K562 (cell line): ENCODE data around the gene SPOCK2. TPM values are rescaled to one million over a fixed set of nuclear protein-coding genes. Genes with fewer than 3 reads are reported as not detected.

ENCODE experiments used
- ATAC-seq: fragments of 200-7000 bp; cut with Tn5 transposase; 3 replicates; pipeline ENCODE4 v1.9.1; 2020; ENCODE audit warnings: moderate library complexity
- BruUV-seq: library from RNA; stranded (reverse); fragments of 400-500 nt; replicated peaks from 2 replicates; lab custom pipeline; 2021; lab: Mats Ljungman, UMichigan
- CTCF ChIA-PET: fragments of 300-600 bp; formaldehyde crosslinking; extraction: SDS; loops from one replicate; lab custom pipeline; 2021; ENCODE audit warnings: low intra/inter-chr PET ratio; lab: Yijun Ruan, JAX
- POLR2A ChIA-PET: fragments of 300-600, 350-650 bp; sonication (Branson Sonifier 250); formaldehyde crosslinking; extraction: SDS; loops from one replicate; lab custom pipeline; 2021; ENCODE audit warnings: antibody characterized with exemption, inconsistent platforms; lab: Yijun Ruan, JAX
- DNase-seq, 4 experiments: peaks; one replicate each; pipeline versions ENCODE4 v3.0.0 to v3.0.0-alpha.2; 2011 to 2018; ENCODE audit warnings: low spot score in 3 of 4, mixed read lengths in 3 of 4; ENCODE audit errors: extremely low read depth in 1 of 4
- FAIRE-seq: peaks from 2 replicates; lab custom pipeline; 2011; peaks lifted over from hg19 to GRCh38; lab: Jason Lieb, UNC
- H2AFZ ChIP-seq: 2 replicates; pipeline ENCODE4 v1.6.0; 2011; ENCODE audit warnings: low read depth, low read length, control low read depth, inconsistent platforms
- H3K27ac ChIP-seq: fragments of 200-600 bp; 3 replicates; pipeline ENCODE4 v1.8.0; 2011; ENCODE audit warnings: low read depth, mild to moderate bottlenecking, control low read depth, inconsistent platforms, low read length, moderate library complexity, mixed read lengths; ENCODE audit errors: extremely low read depth
- H3K27me3 ChIP-seq, 2 experiments: fragments of 300-600 bp in 1 of 2; 2 replicates in 1 of 2; 3 replicates in 1 of 2; pipeline versions ENCODE4 v1.6.0 to v1.8.0; 2011; ENCODE audit warnings: inconsistent platforms in 2 of 2, low read length in 2 of 2, mild to moderate bottlenecking in 1 of 2, mixed read lengths in 1 of 2, moderate library complexity in 1 of 2; ENCODE audit not compliant: control insufficient read depth in 2 of 2, insufficient read depth in 2 of 2
- H3K36me3 ChIP-seq: fragments of 300-600 bp; 3 replicates; pipeline ENCODE4 v1.8.0; 2011; ENCODE audit warnings: mild to moderate bottlenecking, low read length, inconsistent platforms; ENCODE audit not compliant: control insufficient read depth, insufficient read depth
- H3K4me1 ChIP-seq, 2 experiments: fragments of 200-600 bp in 1 of 2; replicated peaks in 1 of 2; 2 replicates in 1 of 2; 3 replicates in 1 of 2; pipeline versions ENCODE4 v1.5.1 to v1.8.0; 2011; ENCODE audit warnings: inconsistent platforms in 2 of 2, low read length in 2 of 2, mild to moderate bottlenecking in 1 of 2, mixed read lengths in 1 of 2, moderate library complexity in 1 of 2; ENCODE audit not compliant: control insufficient read depth in 2 of 2, insufficient read depth in 2 of 2
- H3K4me2 ChIP-seq: 2 replicates; pipeline ENCODE4 v1.6.1; 2011; ENCODE audit warnings: low read length, control low read depth, inconsistent platforms, mixed read lengths; ENCODE audit not compliant: insufficient read depth
- H3K4me3 ChIP-seq: fragments of 200-600 bp; sonication (generic), shearing (Covaris generic); 2 replicates; pipeline ENCODE4 v1.5.1; 2016; ENCODE audit warnings: control low read depth, inconsistent platforms
- H3K79me2 ChIP-seq: fragments of 200-600 bp; 3 replicates; pipeline ENCODE4 v1.8.0; 2011; ENCODE audit warnings: low read length, inconsistent platforms; ENCODE audit not compliant: control insufficient read depth, insufficient read depth
- H3K9ac ChIP-seq, 2 experiments: 2 replicates each; pipeline versions ENCODE4 v1.6.0 to v1.6.1; 2011; ENCODE audit warnings: low read depth in 2 of 2, low read length in 2 of 2, control low read depth in 1 of 2, inconsistent platforms in 1 of 2, mild to moderate bottlenecking in 1 of 2, mixed read lengths in 1 of 2; ENCODE audit not compliant: insufficient read depth in 1 of 2
- H3K9me1 ChIP-seq: one replicate; pipeline ENCODE4 v1.6.0; 2011; ENCODE audit warnings: inconsistent platforms, mild to moderate bottlenecking, low read length, moderate library complexity; ENCODE audit not compliant: control insufficient read depth, insufficient read depth
- H3K9me3 ChIP-seq: replicated peaks from 2 replicates; pipeline ENCODE4 v1.5.1; 2011; ENCODE audit warnings: low read depth, low read length, inconsistent platforms; ENCODE audit not compliant: control insufficient read depth, insufficient read depth
- H4K20me1 ChIP-seq: replicated peaks from 2 replicates; pipeline ENCODE4 v1.6.1; 2011; ENCODE audit warnings: low read length, inconsistent platforms, mixed read lengths; ENCODE audit not compliant: control insufficient read depth, insufficient read depth
- GABPA ChIP-seq: fragments of 200-800 bp; sonication (Bioruptor generic); conservative IDR thresholded peaks from 2 replicates; pipeline ENCODE4 v1.6.1; 2016; ENCODE audit warnings: low read depth, missing genetic modification characterization, missing compliant biosample characterization
- NR2C1 ChIP-seq, 2 experiments: fragments of 450-650 bp; IDR thresholded peaks; 2 replicates each; pipeline ENCODE4 v1.6.1; 2017; ENCODE audit warnings: mild to moderate bottlenecking in 2 of 2, antibody characterized with exemption in 1 of 2, inconsistent platforms in 1 of 2, missing compliant biosample characterization in 1 of 2, missing genetic modification characterization in 1 of 2
- SRSF1 ChIP-seq: fragments of 200-400 bp; formaldehyde crosslinking; IDR thresholded peaks from 2 replicates; pipeline ENCODE4 v1.6.1; 2017; ENCODE audit warnings: mild to moderate bottlenecking, low read depth, low read length, moderate library complexity
- WGBS: fragments of 100-300 bp; shearing (Covaris generic); methylation state at CpG from one replicate; pipeline ENCODE4 v1.1.6; 2016; ENCODE audit warnings: low coverage, mixed read lengths; ENCODE audit not compliant: insufficient coverage; ENCODE audit errors: missing lambda C conversion rate; 5-methylcytosine and 5-hydroxymethylcytosine counted together
- in situ Hi-C: fragments of 300-500 bp; cut with MboI; formaldehyde crosslinking; loops from 4 replicates; pipeline ENCODE4 v1.15.0; 2018; ENCODE audit warnings: inconsistent platforms, mixed read lengths
- intact Hi-C: fragments of 100-400 bp; cut with micrococcal nuclease; formaldehyde crosslinking; loops from 2 replicates; pipeline ENCODE4 v1.14.2; 2022
- polyA plus RNA-seq, 8 experiments: library from polyadenylated mRNA; depleted of rRNA in 4 of 8; stranded (reverse) in 5 of 8; unstranded in 3 of 8; fragments of >200 nt; fragmentation: Nextera tagmentation in 2 of 8; fragmentation: Illumina TruSeq in 1 of 8; extraction: Ambion mirVana in 2 of 8; extraction: Trizol in 1 of 8; gene quantifications; 2 replicates each; pipeline versions ENCODE4 v1.2.1 to v1.2.3, GENCODE V29; 2011 to 2014; ENCODE audit warnings: inconsistent platforms in 1 of 8, missing spikeins in 1 of 8
- total RNA-seq, 7 experiments: library from RNA; depleted of rRNA in 6 of 7; stranded (reverse); fragments of >200 nt in 6 of 7; fragmentation: Illumina TruSeq in 2 of 7; extraction: Trizol in 2 of 7; gene quantifications; 2 replicates each; pipeline versions ENCODE4 v1.2.1 to v1.2.3, GENCODE V29; 2011 to 2021; ENCODE audit warnings: low replicate concordance in 1 of 7
- TF ChIP-seq, protein P1 (sequence below), 2 experiments: fragments of 450-650 bp; conservative IDR thresholded peaks; 2 replicates each; pipeline ENCODE4 v1.6.1; 2017; ENCODE audit warnings: mild to moderate bottlenecking in 2 of 2, moderate library complexity in 2 of 2
- TF ChIP-seq, protein P2 (sequence below), 2 experiments: fragments of 450-650 bp in 1 of 2; sonication (generic) in 1 of 2; formaldehyde crosslinking in 1 of 2; IDR thresholded peaks; 2 replicates each; pipeline versions ENCODE4 v1.7.1 to v1.9.0; 2016 to 2022; ENCODE audit warnings: inconsistent platforms in 1 of 2, mild to moderate bottlenecking in 1 of 2, missing genetic modification reagents in 1 of 2
- TF ChIP-seq, protein P3 (sequence below): fragments of 450-650 bp; IDR thresholded peaks from 2 replicates; pipeline ENCODE4 v1.7.1; 2018; ENCODE audit warnings: mild to moderate bottlenecking, low read depth; ENCODE audit not compliant: partially characterized antibody

The SPOCK2 gene
- total and polyA plus RNA-seq, 9 of the 15 experiments (the other 6 are each of a cell fraction or from before 2014, with no cell fraction given): 0.04 to 0.86 (median 0.11) TPM; not detected in 2

DNA sequence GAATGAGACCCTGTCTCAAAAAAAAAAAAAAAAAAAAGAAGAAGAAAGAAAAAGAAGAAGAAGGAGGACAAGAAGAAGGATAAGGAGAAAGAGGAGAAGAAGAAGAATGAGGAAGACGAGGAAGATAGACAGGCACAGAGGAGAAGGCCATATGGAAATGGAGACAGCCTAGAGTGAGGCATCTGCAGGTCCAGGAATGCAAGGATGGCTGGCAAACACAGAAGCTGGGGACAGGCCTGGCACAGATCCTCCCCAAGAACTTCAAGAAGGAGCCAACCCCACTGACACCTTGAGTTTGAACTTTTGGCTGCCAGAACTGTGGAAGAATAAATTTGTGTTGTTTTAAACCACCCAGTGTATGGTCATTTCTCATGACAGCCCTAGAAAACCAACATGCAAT, 38.9 kb downstream of the SPOCK2 start:
- 0% methylated on average over 1 of the region's 1 CpG for WGBS
- peaks cover 9% of the 10 kb centered on the region for H3K9me3 ChIP-seq
- no peak overlapping the region for H3K9ac ChIP-seq
- H3K4me2 ChIP-seq: no peak overlapping the region
- FAIRE-seq (no peak), DNase-seq (no peak), ATAC-seq (no peak)
- H3K36me3 ChIP-seq: no peaks in the 10 kb centered on the region
- in situ Hi-C loops: loop anchor here (5.0 to 10.0 kb wide), 2 partner anchors 152 to 735 kb away; partner anchors contain the start of gene SLC29A3
- H3K79me2 ChIP-seq: no peaks in the 10 kb centered on the region
- no peaks in the 10 kb centered on the region for H4K20me1 ChIP-seq
- H2AFZ ChIP-seq: no peak overlapping the region
- H3K27ac ChIP-seq: no peak overlapping the region
- no peak overlapping the region for H3K4me3 ChIP-seq
- H3K4me1 ChIP-seq: peaks cover 4 to 7% of the 10 kb centered on the region in 2 experiments; a peak in 3 of 5 replicates
- no TSS peak for BruUV-seq
- intact Hi-C loops: loop anchor here (2.0 to 10.0 kb wide), 3 partner anchors 72 to 735 kb away; partner anchors contain the start of gene SLC29A3
- POLR2A ChIA-PET: interaction anchor here (0.6 to 2.1 kb wide), 5 partner anchors 10 to 272 kb away, joined by 3 to 5 read pairs (median 5); no protein-coding TSS in a partner anchor
- peaks cover 0 to 12% of the 10 kb centered on the region in 2 experiments; a peak in 1 of 5 replicates for H3K27me3 ChIP-seq
- CTCF ChIA-PET: interaction anchor here (0.5 to 6.7 kb wide), 6 partner anchors 152 to 1011 kb away, joined by 3 to 159 read pairs (median 15); no protein-coding TSS in a partner anchor
- no peaks in the 10 kb centered on the region for H3K9me1 ChIP-seq
- TF ChIP-seq, protein P1, sequence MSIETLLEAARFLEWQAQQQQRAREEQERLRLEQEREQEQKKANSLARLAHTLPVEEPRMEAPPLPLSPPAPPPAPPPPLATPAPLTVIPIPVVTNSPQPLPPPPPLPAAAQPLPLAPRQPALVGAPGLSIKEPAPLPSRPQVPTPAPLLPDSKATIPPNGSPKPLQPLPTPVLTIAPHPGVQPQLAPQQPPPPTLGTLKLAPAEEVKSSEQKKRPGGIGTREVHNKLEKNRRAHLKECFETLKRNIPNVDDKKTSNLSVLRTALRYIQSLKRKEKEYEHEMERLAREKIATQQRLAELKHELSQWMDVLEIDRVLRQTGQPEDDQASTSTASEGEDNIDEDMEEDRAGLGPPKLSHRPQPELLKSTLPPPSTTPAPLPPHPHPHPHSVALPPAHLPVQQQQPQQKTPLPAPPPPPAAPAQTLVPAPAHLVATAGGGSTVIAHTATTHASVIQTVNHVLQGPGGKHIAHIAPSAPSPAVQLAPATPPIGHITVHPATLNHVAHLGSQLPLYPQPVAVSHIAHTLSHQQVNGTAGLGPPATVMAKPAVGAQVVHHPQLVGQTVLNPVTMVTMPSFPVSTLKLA (conservative IDR thresholded peaks at IDR 0.05): no peak
- TF ChIP-seq SRSF1 (no peak), NR2C1 (IDR thresholded peaks at IDR 0.05) (no peak), NR2C1 (tag; IDR thresholded peaks at IDR 0.05) (no peak), GABPA (tag) (no peak)
- TF ChIP-seq, protein P2, sequence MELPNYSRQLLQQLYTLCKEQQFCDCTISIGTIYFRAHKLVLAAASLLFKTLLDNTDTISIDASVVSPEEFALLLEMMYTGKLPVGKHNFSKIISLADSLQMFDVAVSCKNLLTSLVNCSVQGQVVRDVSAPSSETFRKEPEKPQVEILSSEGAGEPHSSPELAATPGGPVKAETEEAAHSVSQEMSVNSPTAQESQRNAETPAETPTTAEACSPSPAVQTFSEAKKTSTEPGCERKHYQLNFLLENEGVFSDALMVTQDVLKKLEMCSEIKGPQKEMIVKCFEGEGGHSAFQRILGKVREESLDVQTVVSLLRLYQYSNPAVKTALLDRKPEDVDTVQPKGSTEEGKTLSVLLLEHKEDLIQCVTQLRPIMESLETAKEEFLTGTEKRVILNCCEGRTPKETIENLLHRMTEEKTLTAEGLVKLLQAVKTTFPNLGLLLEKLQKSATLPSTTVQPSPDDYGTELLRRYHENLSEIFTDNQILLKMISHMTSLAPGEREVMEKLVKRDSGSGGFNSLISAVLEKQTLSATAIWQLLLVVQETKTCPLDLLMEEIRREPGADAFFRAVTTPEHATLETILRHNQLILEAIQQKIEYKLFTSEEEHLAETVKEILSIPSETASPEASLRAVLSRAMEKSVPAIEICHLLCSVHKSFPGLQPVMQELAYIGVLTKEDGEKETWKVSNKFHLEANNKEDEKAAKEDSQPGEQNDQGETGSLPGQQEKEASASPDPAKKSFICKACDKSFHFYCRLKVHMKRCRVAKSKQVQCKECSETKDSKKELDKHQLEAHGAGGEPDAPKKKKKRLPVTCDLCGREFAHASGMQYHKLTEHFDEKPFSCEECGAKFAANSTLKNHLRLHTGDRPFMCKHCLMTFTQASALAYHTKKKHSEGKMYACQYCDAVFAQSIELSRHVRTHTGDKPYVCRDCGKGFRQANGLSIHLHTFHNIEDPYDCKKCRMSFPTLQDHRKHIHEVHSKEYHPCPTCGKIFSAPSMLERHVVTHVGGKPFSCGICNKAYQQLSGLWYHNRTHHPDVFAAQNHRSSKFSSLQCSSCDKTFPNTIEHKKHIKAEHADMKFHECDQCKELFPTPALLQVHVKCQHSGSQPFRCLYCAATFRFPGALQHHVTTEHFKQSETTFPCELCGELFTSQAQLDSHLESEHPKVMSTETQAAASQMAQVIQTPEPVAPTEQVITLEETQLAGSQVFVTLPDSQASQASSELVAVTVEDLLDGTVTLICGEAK (IDR thresholded peaks at IDR 0.05): no peak
- TF ChIP-seq, protein P2 (CRISPR knock-in tag; IDR thresholded peaks at IDR 0.05): no peak
- TF ChIP-seq, protein P3, sequence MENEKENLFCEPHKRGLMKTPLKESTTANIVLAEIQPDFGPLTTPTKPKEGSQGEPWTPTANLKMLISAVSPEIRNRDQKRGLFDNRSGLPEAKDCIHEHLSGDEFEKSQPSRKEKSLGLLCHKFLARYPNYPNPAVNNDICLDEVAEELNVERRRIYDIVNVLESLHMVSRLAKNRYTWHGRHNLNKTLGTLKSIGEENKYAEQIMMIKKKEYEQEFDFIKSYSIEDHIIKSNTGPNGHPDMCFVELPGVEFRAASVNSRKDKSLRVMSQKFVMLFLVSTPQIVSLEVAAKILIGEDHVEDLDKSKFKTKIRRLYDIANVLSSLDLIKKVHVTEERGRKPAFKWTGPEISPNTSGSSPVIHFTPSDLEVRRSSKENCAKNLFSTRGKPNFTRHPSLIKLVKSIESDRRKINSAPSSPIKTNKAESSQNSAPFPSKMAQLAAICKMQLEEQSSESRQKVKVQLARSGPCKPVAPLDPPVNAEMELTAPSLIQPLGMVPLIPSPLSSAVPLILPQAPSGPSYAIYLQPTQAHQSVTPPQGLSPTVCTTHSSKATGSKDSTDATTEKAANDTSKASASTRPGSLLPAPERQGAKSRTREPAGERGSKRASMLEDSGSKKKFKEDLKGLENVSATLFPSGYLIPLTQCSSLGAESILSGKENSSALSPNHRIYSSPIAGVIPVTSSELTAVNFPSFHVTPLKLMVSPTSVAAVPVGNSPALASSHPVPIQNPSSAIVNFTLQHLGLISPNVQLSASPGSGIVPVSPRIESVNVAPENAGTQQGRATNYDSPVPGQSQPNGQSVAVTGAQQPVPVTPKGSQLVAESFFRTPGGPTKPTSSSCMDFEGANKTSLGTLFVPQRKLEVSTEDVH: no peak
